GM12878 (cell line): ENCODE results near the gene OPCML. TPM values are rescaled to one million over a fixed set of nuclear protein-coding genes. Genes with fewer than 3 reads are reported as not detected.

ENCODE experiments used
- CBX5 ChIP-seq: sonication (generic); IDR thresholded peaks from 2 replicates; pipeline ENCODE4 v1.6.1; 2016; ENCODE audit warnings: low read depth, moderate library complexity, mild to moderate bottlenecking, inconsistent platforms
- CEBPB ChIP-seq, 2 experiments: fragments of 150-350 bp in 1 of 2; IDR thresholded peaks; 2 replicates each; pipeline ENCODE4 v1.6.1; 2012 to 2014; ENCODE audit warnings: low read depth in 2 of 2, low read length in 2 of 2, borderline replicate concordance in 1 of 2, inconsistent platforms in 1 of 2
- E2F8 ChIP-seq: fragments of 450-650 bp; IDR thresholded peaks from 2 replicates; pipeline ENCODE4 v1.6.1; 2018; ENCODE audit warnings: mild to moderate bottlenecking, low read depth, moderate library complexity; ENCODE audit not compliant: partially characterized antibody
- HDAC6 ChIP-seq: fragments of 200-600 bp; sonication (generic); IDR thresholded peaks from one replicate; pipeline ENCODE4 v1.8.0; 2017; ENCODE audit warnings: antibody characterized with exemption; ENCODE audit not compliant: unreplicated experiment
- IRF4 ChIP-seq: IDR thresholded peaks from 2 replicates; pipeline ENCODE4 v1.6.1; 2011; ENCODE audit warnings: low read depth, low read length
- NR2C2 ChIP-seq: IDR thresholded peaks from 2 replicates; pipeline ENCODE4 v1.6.1; 2011; ENCODE audit warnings: borderline replicate concordance, low read depth; ENCODE audit not compliant: control insufficient read depth, insufficient read length
- STAT1 ChIP-seq: fragments of 450-650 bp; conservative IDR thresholded peaks from 2 replicates; pipeline ENCODE4 v1.6.1; 2014; ENCODE audit warnings: antibody characterized with exemption, mild to moderate bottlenecking
- USF2 ChIP-seq: IDR thresholded peaks from 2 replicates; pipeline ENCODE4 v1.6.1; 2011; ENCODE audit warnings: low read depth, low read length, improper control_type of control experiment, borderline replicate concordance
- polyA plus RNA-seq, 11 experiments: library from polyadenylated mRNA; depleted of rRNA in 4 of 11; unstranded in 6 of 11; stranded (reverse) in 5 of 11; fragments of >200 nt; fragmentation: Nextera tagmentation in 4 of 11; fragmentation: Illumina TruSeq in 1 of 11; extraction: Ambion mirVana in 4 of 11; extraction: Trizol in 1 of 11; gene quantifications; 1 replicate in 1 of 11; 2 replicates in 10 of 11; pipeline versions ENCODE4 v1.2.1 to v1.2.3, GENCODE V29; 2011 to 2016; ENCODE audit warnings: inconsistent platforms in 2 of 11, missing spikeins in 2 of 11, low read depth in 1 of 11
- total RNA-seq, 4 experiments: library from RNA; depleted of rRNA in 3 of 4; stranded (reverse); fragments of >200 nt in 3 of 4; fragmentation: Illumina TruSeq in 1 of 4; extraction: Trizol in 1 of 4; gene quantifications; 2 replicates each; pipeline versions ENCODE4 v1.2.1 to v1.2.3, GENCODE V29; 2013 to 2021
- TF ChIP-seq, protein P1 (sequence below): IDR thresholded peaks from 2 replicates; pipeline ENCODE4 v1.6.1; 2011; ENCODE audit warnings: borderline replicate concordance, low read depth, mild to moderate bottlenecking, moderate library complexity, mixed read lengths, low read length; ENCODE audit not compliant: insufficient read depth; ENCODE audit errors: extremely low read length

OPCML gene
- total and polyA plus RNA-seq, 10 of the 15 experiments (the other 5 are each of a cell fraction or from before 2014, with no cell fraction given), result 0.84 TPM; not detected in 9

DNA sequence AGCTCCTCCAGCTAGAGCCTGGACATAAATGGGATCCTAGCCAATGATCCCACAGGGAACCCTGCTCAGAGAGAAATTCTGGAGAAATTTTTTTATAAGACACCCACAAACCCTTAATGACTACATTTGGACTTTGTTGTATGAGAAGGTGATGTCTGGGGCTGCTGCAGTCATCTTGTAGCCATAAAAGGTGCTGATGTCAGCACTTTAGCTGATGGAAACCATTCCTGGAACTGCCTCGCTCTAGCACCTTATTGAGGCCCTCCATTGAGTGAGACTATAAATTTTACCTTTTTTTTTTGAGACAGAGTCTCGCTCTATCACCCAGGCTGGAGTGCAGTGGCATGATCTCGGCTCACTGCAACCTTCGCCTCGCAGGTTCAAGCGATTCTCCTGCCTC lies 610.7 kb downstream of the OPCML start (continued):
- TF ChIP-seq USF2 (no peak), HDAC6 (no peak), NR2C2 (no peak), E2F8 (no peak), CEBPB (IDR thresholded peaks at IDR 0.05; ENCODE audit: borderline replicate concordance in 1 of 2, low read depth in 2 of 2, low read length in 2 of 2) (no peak), STAT1 (no peak), CBX5 (no peak), IRF4 (no peak)
- TF ChIP-seq, protein P1, sequence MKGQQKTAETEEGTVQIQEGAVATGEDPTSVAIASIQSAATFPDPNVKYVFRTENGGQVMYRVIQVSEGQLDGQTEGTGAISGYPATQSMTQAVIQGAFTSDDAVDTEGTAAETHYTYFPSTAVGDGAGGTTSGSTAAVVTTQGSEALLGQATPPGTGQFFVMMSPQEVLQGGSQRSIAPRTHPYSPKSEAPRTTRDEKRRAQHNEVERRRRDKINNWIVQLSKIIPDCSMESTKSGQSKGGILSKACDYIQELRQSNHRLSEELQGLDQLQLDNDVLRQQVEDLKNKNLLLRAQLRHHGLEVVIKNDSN, result no peak
